Measurements from ENCODE around the gene RBBP8NL.

Gene RBBP8NL

GRCh38 chr20:62461157-62461556 lies 33.8 kb upstream of the RBBP8NL start:
- no peak for DNase-seq (ENCODE audit: low read depth)

DNA sequence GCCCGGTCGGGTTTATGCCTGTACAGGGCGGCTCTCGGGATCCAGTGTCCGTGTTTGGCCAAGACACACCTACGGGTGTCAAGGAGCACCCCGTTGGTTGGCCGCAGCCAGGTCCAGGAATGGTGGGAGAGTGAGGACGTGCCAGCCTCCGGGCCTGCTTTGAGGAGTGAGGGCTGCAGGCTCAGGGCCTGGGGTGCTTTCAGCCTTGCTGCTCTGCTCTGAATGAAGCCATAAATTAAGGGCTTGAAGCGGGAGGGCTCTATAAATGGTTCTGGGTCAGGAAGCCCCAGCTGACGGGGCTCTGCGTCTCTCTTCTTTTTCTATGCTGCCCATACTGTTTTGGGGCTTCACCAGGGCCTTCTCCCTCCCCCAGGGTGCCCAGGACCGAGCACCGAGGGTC lies 33.3 kb upstream of the RBBP8NL start:
- no peak for DNase-seq (ENCODE audit: low read depth)

DNA sequence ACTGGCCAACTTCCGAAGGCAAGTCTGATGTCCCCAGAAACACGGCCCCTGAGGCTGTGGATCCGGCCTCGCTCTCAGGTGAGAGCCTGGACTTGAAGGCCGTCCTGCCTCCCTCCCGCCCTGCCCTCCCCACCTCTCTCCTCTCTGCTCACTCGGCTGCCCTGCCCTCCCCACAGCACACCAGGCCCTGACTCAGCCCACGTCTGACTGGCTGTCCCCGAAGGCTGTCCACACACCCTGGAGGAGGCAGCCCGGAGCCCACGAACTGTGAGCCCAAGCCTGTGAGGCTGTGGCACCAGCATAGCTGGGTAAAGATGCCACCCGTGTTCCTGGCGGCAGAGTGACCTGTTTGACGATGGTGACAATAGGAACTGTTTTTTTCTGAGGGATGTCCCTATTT lies 32.1 kb upstream of the RBBP8NL start:
- no peak for DNase-seq (ENCODE audit: low read depth)

DNA sequence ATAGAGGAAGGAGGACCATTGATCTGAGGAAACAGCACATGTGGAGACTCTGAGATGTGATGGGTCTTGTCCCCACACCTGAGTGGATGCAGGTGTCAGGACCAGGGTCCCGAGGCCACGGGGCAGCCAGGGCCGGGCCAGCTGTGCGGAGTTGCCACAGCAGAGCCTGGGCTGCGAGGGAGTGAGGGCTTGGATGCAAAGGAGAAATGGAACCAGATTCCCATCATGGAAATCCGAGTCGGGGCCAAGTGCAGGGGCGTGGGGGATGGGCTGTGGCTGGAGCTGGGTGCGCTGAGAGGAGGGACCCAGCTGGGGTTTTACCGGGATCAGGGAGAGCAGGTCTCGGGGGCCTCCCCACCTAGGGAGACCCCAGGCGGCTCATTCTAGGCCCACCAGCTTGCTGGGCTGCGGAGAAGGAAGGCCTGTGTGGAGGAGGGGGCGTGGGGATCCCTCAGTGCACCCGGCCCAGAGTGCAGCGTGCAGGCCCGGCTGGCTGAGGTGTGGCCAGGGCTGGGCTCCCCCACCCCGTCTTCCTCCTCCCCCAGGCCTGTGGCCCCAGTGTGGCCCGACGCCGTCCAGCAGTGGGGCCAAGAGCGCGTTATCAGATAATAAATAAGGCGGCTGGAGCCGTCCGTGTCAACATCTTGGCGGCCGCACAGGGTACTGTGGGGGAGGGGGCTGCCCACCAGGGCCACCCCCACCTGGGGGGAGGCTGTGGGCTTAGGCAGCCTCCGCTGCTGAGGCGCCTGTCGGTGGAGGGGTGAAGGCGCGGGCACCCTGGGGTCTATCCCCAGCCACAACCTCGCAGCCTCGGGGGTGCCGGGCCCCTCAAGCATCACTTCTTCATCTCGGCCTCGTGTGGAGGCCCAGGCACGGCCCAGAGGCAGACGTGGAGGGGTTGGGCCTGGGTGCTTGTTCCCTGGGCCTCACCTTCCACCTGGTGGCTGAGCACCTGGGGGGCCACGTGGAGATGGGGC lies 31.2 kb upstream of the RBBP8NL start:
- DNase-seq (ENCODE audit: low read depth): no peak

GRCh38 chr20:62457831-62458230 lies 30.5 kb upstream of the RBBP8NL start:
- DNase-seq (ENCODE audit: low read depth): no peak

DNA sequence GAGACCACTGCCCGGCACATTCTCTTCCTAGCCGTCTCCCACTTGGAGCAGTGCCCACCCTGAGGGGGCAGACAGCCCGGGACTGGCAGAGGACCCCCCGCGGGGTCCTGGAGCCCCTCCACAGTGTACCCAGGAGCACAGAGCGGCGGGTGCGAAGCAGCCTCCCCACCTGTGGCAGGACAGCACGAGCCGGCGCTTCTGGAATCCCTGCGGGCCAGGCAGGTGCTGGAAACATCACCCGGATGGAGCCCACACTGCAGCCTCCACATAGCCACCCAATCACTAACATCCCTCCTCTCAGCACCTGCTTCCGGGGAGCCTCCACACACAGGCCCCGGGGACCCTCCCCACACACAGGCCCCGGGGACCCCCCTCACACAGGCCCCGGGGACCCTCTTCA lies 29.8 kb upstream of the RBBP8NL start:
- no peak for DNase-seq (ENCODE audit: low read depth)

- DNase-seq (ENCODE audit: low read depth): no peak
Observed at GRCh38 chr20:62455929-62456328, 28.6 kb upstream of the RBBP8NL start.

DNA sequence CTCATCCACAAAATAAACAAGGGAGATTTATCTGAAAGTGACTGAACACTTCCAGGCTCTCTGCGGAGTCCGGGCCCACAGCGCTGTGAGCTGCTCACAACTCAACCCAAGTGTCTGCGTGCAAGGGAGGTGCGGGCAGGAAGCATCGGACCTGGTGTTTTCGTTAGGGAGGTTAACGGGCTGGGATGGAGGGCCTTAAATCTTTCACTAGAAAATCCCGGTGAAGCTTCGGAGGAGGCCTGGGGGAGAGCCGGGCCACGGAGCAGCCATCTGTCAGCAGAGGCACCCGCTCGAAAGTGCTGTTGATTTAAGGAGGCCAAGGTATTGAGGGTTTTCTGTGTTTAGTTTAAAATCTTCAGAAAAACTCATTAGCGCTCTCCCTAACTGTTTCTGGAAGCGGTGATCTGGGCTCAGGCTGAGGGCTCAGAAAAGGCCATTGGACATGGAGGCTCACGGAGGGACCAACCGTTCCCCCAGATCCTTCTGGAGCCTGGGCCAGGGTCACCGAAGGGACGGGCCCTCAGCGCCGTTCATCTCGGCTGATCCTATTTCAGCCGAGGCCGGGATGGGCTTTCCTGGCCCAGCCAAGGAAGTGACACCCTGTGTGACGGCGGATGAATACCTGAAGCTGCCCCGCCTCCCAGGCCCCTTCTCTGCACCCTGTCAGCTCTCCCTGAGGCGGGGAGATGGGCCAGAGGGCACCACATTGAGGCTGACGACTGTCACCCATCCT lies 27.7 kb upstream of the RBBP8NL start:
- DNase-seq (ENCODE audit: low read depth): no peak

DNA sequence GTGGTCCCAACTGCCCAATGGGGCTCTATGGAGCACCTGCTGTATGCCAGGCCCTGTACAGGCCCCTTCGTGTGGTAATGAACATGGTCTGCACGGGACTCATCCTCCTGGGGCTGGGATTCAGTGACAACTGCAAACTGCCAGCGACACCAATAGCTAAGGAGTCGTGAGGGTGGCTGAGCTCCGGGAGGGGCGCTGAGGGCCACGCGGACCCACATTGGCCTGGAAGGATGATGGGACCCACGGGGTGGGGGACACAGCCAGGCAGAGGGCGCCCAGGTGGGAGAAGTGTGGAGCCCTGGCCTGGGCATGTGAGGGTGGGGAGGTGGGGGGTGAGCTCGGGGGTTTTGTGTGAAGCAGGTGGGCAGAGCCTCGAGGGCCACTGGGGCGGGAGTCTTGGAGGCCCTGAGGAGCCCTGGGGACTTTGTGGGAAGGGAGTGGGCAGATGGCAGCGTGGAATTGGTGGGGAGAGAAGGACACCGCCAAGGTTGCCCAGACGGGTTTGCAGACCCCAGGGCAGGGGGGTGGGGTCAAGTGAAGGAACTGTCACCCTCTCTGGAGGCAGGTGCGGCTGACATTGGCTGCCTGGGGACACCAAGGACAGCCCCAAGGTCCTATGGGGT lies 26.0 kb upstream of the RBBP8NL start:
- no peak for DNase-seq (ENCODE audit: low read depth)

GRCh38 chr20:62452475-62453095 lies 25.2 kb upstream of the RBBP8NL start:
- no peak for DNase-seq (ENCODE audit: low read depth)

DNA sequence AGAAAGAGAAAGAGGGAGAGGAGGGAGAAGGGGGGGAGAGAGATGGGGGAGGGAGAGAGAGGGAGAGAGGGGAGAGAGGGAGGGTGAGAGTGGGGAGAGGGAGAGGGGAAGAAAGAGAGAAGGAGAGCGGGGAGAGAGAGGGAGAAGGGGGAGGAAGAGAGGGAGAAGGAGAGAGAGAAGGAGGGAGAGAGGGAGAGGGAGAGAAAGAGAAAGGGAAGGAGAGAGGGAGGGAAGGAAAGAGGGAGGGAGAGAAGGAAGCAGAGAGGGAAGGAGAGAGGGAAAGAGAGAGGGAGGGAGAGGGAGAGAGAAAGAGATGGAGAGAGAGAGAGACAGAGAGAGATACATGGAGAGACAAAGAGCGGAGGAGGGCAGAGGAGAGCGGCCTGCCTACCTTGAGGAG lies 24.6 kb upstream of the RBBP8NL start:
- DNase-seq (ENCODE audit: low read depth): no peak

GRCh38 chr20:62451156-62451767 lies 23.9 kb upstream of the RBBP8NL start:
- no peak for DNase-seq (ENCODE audit: low read depth)

DNA sequence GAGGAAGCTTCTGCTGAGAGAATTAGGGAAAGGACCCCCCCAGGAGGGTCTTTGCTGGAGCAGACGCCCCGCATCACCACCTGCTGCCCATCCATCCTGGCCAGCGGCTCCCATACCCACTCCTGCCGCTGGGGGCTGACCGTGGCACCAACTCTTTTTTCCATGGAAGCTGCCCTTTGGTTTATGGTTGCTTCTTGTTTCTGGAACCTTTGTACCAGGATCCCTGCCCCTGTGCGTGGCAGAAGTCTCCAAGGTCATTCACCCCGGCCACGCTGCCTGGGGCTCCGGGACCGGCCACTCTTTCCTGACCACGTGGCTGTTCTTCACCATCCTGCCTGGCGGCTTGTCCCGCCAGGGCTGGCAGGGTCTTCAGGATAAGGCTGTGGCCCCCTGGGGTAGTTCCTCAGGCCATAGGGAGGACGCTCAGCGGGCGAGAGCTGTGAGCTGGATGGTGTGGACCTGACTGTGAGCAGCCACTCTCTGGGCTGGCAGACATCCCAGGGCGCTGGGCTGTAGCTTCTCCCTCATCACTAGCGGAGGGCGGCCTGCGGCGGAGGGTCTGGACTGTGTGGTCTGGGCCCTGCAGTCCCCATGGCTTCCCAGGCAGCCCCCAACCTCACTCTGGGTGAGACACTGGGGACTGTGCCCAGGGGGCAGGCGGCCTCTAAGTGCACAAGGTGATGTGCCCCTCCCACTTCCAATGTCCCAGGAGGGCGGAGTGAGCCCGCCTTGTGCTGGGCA lies 22.8 kb upstream of the RBBP8NL start:
- DNase-seq (ENCODE audit: low read depth): no peak

GRCh38 chr20:62448788-62449187 lies 21.4 kb upstream of the RBBP8NL start:
- no peak for DNase-seq (ENCODE audit: low read depth)

- DNase-seq (ENCODE audit: low read depth): no peak
Observed at GRCh38 chr20:62448038-62448437, 20.7 kb upstream of the RBBP8NL start.

DNA sequence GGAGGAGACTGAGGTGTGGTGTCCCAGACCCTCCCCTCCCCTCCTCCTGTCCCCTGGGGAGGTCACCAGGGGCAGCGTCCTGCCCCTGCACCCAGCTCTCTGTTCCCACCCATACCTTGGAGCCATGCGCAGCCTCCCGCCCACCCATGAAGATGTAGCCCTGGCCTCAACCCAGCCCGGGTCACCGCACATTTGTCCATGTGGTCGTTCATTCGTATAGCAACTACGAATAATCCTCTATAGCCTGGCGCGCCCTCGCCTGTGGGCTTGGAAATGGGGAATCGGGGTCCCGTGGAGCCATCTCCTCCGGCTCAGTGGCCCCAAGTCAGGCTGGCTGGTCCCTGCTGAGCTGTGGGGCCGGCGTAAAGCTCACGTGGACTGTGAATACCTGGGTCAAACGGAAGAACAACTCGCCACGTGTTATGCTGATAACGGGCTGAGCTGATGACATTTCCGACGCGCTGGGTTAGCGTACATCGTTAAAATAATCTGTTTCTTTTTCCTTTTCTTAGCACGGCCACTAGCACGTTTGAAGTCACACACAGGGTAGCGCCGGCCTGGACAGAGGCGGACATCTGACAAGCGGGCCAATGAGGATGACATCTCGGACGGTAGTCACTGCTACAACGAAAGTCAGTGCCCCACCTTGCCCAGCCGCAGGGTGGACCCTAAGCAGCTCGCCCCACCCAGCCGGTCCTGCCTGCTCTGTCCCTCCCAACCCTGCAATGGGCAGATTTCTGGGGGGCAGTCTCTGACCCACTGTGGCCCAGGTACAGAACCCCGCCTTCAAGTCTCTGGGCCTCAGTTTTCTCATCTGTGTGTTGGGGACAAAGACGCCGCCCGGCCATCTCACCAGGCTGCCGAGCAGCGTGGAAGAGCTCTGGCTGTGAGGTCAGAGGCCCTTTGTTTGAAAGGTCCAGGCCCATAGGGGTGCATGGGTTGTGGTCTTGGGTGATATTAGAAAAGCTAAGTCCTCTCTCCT lies 19.8 kb upstream of the RBBP8NL start:
- DNase-seq (ENCODE audit: low read depth): no peak

DNA sequence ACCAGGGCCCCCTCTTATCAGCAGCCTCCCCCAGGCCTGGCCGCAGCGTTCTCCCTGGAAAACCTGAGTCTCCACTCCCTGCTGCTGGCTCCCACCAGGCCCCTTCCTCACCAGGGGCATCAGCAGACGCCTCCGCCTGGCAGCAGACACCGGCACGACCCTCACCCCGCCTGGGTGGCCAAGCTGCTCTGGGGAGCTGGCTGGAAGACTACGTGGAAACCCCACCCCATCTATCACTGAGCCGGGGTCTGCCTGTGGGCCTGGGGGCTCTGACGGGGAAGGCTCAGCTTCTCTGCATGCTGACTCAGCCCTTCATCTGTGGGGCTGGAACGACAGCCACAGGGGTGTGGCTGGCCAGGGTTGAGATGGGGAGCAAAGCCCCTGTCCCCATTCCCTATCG lies 19.1 kb upstream of the RBBP8NL start:
- no peak for DNase-seq (ENCODE audit: low read depth)

DNA sequence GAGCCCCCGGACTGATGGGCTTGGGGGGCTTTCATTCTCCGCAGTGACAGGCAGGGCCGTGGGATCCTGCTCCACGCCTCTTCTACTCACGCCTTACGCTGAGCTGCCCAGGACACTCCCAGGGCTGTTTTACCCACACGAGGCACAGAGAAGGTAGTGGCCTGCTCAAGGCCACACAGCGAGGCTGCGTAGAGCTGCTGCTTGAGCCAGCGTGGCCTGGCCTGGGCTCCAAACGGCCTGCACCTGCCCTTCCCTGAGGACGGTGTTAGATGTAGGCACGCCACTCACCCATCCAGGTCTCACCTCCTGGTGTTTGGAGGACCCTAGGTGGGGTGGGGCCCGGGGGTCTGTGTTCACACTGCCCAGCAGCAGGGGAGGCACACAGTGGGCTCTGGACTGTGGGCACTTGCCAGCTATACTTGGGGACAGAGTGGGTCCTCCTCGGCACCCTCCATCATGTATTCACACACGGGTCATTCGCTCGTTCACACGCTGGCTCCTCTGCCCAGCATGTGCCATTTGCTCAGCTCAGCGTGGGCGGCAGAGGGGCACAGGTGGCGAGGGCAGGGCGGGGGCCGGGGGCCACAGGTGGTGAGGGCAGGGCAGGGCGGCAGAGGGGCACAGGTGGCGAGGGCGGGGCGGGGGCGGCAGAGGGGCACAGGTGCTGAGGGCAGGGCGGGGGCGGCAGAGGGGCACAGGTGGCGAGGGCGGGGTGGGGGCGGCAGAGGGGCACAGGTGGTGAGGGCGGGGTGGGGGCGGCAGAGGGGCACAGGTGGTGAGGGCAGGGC lies 18.4 kb upstream of the RBBP8NL start:
- DNase-seq (ENCODE audit: low read depth): no peak

DNA sequence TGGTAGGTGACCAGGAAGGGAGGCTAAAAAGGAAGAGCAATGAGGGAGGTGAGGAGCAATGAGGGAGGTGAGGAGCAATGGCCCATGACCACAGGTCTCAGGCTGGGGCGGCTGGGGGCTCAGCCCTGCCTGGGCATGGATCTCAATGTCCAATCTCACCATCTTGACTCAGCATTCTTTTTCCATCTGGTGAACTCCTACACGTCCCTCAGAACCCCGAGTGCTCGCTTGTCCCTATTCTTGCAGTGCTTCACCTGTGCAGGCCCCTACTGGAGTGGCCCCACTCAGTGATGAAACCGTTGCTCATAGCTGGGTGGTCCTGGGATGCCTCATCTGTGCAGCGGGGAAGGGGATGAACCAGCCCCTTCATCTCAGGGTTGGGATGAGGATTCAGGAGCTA lies 16.9 kb upstream of the RBBP8NL start:
- DNase-seq (ENCODE audit: low read depth): no peak
